Measurements from ENCODE around the gene NARS2.
"Not testable (repeated sequence)": the region's sequence is repeated elsewhere in the genome, so short reads cannot be mapped to it uniquely, and the experiment has no call there.

The NARS2 gene

GRCh38 chr11:78573681-78574080 is 983 bp downstream of the NARS2 start:
- peak overlapping the region; percentile 94 for H3K4me3 ChIP-seq (ENCODE audit: low read depth, low read length)
- TF ChIP-seq, protein P1, sequence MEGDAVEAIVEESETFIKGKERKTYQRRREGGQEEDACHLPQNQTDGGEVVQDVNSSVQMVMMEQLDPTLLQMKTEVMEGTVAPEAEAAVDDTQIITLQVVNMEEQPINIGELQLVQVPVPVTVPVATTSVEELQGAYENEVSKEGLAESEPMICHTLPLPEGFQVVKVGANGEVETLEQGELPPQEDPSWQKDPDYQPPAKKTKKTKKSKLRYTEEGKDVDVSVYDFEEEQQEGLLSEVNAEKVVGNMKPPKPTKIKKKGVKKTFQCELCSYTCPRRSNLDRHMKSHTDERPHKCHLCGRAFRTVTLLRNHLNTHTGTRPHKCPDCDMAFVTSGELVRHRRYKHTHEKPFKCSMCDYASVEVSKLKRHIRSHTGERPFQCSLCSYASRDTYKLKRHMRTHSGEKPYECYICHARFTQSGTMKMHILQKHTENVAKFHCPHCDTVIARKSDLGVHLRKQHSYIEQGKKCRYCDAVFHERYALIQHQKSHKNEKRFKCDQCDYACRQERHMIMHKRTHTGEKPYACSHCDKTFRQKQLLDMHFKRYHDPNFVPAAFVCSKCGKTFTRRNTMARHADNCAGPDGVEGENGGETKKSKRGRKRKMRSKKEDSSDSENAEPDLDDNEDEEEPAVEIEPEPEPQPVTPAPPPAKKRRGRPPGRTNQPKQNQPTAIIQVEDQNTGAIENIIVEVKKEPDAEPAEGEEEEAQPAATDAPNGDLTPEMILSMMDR (IDR thresholded peaks at IDR 0.05; ENCODE audit: borderline replicate concordance, insufficient read depth, low read depth, low read length) = no peak

GRCh38 chr11:78573271-78573670 is 1.4 kb downstream of the NARS2 start:
- H3K4me3 ChIP-seq (ENCODE audit: low read depth, low read length) = no peak overlapping the region
- TF ChIP-seq, protein P1 (IDR thresholded peaks at IDR 0.05; ENCODE audit: borderline replicate concordance, insufficient read depth, low read depth, low read length) = no peak

- no peak overlapping the region for H3K4me3 ChIP-seq (ENCODE audit: low read depth, low read length)
Observed at GRCh38 chr11:78572394-78572793, 2.3 kb downstream of the NARS2 start.

GRCh38 chr11:78570031-78570430 is 4.6 kb downstream of the NARS2 start:
- TF ChIP-seq, protein P1 (IDR thresholded peaks at IDR 0.05; ENCODE audit: borderline replicate concordance, insufficient read depth, low read depth, low read length) = no peak

More at GRCh38 chr11:78572394-78572793, 2.3 kb downstream of the NARS2 start:
- TF ChIP-seq, protein P1 (IDR thresholded peaks at IDR 0.05; ENCODE audit: borderline replicate concordance, insufficient read depth, low read depth, low read length) = no peak

DNA sequence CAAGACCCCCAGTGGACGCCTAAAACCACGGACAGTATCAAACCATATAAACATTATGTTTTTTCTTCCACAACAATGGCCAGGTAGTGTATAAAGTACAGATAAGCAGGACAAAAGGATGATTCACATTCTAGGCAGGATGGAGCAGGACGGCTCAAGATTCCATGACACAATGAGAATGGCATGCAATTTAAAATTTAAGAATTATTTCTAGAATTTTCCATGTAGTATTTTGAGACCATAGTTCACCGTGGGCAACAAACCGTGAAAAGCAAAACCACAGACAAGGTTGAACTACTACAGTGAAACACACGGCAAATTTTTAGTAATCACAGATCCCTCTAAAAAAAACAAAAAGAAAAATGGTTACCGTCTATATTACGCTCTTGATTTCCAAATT is 7.5 kb downstream of the NARS2 start:
- no peak overlapping the region for H3K4me3 ChIP-seq (ENCODE audit: low read depth, low read length)
- TF ChIP-seq, protein P1 (IDR thresholded peaks at IDR 0.05; ENCODE audit: borderline replicate concordance, insufficient read depth, low read depth, low read length) = no peak

More at GRCh38 chr11:78570031-78570430, 4.6 kb downstream of the NARS2 start:
- H3K4me3 ChIP-seq (ENCODE audit: low read depth, low read length) = no peak overlapping the region

DNA sequence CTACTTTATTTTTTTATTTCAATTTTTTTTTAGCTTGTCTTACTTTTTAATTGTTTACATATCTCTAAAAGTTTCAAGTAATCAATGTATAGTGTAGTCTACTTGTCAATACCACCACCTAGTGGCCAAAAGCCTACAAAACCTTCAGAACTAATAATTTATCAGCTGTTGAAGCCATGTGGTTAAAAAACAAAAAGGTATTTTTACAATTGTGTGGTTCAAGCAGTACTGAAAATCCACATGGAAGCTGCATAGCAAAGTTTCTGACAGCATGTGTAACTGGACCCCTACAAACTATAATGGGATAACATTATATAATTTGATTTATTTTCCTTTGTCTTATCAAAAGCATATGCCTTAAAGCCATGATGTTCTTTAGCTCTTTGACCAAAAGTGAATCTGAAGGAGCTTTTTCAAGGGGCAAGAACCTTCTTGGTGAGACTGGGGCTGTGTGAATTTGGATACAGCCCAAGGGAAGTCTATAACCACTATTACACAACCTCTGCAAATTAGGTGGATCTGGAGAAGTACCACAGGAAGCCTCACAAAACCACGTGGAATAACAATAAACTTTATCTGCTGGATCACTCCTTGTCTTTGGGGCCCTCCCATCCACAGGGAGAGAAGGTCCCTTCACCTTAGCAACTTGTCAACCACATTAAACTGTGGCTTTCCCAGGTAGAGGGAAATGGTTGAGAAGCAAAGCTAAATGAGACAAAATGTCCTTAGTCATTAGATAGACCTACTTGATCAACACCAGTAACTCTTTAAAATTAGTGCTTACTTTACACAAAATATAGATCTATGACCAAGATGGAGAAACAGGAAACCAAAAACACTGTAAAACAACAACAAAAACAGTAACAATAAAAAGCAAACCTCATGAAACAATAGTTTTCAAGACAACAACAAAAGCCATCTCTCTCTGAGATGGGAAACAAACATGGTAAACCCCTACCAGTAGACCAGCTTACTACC is 9.9 kb downstream of the NARS2 start:
- H3K4me3 ChIP-seq (ENCODE audit: low read depth, low read length) = no peak overlapping the region
- TF ChIP-seq, protein P1 (IDR thresholded peaks at IDR 0.05; ENCODE audit: borderline replicate concordance, insufficient read depth, low read depth, low read length) = peak; percentile 24; the same call in 1 of the 2 replicates

- not testable (repeated sequence) for H3K4me3 ChIP-seq (ENCODE audit: low read depth, low read length)
Observed at GRCh38 chr11:78564037-78564436, 10.6 kb downstream of the NARS2 start.

- H3K4me3 ChIP-seq (ENCODE audit: low read depth, low read length) = not testable (repeated sequence)
Observed at GRCh38 chr11:78563090-78563489, 11.6 kb downstream of the NARS2 start.
